Erythroblast (primary cell): ENCODE measurements around the gene FLVCR2.

Source experiments
- GATA1 ChIP-seq: IDR thresholded peaks from 2 replicates; pipeline ENCODE4 v1.6.1; 2011; ENCODE audit warnings: low read depth, mild to moderate bottlenecking, control low read depth, low read length, moderate library complexity
- POLR2A ChIP-seq: IDR thresholded peaks from 2 replicates; pipeline ENCODE4 v1.6.1; 2011; ENCODE audit warnings: mild to moderate bottlenecking, low read length

DNA sequence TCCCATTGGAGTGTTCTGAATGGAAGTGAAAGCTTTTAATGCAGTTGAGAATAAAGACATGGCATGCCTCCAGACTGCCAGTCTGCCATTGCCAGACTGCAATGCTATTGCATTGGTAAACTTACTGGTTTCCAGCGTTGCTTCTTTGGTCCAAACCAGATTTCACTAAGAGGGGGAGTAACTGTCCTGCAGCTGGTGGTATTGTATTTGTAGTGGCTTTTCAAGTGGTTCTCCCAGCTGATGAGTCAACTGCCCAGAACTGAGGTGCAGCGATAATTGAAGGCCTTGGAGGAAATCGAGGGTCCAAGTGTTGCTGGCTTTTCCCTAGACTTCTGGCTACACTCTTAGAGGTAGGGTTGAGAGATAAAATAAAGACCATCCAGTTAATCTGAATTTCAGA, 50.4 kb downstream of the FLVCR2 start:
- no peak for TF ChIP-seq POLR2A
- no peak for TF ChIP-seq GATA1
